GM15510 (cell line): ENCODE results near the gene FGF12.

Experiments
- POLR2A ChIP-seq: IDR thresholded peaks from 3 replicates; pipeline ENCODE4 v1.6.1; 2011; ENCODE audit warnings: borderline replicate concordance; ENCODE audit not compliant: insufficient read length; ENCODE audit errors: extremely low read depth

The FGF12 gene

DNA sequence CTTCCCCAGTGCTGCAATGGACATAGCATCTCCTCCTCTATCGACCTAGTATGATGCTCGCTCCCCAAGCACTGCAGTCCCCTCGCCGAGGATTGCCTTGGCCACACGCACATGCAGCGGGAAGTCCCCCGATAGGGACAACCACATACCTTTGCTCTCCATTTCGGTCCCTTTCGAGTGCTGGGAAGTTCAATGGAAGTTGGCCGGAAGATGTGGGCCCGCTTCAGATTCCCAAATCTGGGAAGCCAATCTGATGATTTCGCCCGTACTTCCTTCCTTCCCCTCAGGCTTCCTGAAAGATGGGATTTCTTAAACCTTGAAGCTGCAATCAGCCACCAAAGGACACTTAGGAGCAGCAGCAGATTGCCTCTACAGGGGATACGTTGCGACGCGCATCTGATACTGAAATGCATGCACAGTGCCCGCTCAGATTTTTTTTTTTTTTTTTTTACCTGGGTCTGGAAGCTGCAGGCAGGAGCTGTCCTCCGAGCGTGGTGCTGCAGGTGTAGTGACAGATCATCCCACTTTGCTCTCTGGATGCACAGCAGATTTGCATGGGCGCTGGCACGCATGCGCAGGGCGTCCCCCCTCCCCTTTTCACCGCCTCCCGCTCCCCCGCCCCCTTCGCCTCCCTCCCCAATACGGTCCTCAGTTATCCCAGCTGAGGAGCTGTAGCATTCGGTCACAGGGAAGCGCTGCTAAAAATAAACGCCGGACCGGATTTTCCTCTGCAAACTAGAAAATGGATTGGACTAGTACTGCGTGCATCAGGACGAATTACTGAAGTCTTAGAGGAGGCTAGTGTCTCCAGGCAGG, at the start of gene FGF12:
FGF12 (minus strand) TSS at position 510 of the 816 bp plus-strand sequence.
- no peak for TF ChIP-seq POLR2A

DNA sequence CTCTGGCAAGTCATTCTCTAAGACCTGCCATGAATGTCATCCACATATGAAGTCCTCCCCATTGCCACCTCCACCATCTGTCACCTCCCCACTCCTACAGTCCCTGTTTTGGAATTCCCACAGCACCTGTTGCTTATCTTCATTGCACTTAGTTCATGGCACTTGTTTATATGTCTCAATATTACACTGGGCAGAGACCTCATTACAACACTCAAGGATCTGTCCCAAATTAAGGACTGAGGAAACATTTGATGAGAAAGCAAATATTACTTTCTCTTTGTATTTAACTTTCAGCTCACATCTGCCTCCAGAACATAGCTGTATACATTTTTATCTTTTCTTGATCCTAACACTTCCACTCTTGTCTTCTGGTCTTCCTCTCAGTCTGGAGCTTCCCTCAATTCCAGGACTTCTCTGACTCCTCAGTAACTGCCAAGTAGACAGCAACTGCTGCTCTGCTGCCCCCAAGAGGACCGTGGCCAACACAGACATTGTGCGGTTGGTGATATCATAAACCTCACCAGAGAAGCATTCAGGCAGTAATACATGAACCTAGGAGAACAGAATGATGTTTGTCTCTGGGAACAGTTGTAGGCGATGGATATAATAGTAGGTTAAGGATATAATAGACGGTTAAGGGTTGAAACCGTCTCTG, 45.0 kb upstream of the FGF12 start:
- no peak for TF ChIP-seq POLR2A

DNA sequence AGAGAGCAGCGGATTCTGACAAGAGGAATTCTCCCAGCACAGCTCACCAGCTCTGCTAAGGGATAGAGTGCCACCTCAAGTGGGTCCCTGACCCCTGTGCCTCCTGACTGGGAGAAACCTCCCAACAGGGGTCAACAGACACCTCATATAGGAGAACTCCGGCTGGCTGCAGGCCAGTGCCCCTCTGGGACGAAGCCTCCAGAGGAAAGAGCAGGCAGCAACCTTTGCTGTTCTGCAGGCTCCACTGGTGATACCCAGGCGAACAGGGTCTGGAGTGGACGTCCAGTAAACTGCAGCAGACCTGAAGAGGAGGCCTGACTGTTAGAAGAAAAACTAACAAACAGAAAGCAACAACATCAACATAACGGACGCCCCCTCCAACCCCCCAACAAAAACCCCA, 31.3 kb upstream of the FGF12 start:
- TF ChIP-seq POLR2A = no peak

DNA sequence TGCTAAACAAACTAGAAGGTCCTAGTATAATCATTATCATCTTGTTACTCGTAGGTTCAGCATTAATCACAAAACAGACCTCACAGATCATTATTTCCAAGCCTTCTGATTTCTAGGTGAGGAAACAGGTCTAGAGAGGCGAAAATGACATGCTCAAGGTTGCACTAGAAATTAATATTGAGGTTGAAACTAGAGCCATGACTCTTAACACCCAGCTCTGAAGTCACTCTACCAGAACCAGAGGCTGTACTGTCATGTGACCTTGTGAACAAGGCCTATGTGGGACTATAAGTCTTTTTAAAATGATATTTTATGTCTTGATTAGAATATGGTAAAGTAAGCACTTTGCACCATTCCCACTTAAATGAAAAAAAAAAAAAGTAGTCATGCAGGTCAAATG, 23.8 kb upstream of the FGF12 start:
- no peak for TF ChIP-seq POLR2A

DNA sequence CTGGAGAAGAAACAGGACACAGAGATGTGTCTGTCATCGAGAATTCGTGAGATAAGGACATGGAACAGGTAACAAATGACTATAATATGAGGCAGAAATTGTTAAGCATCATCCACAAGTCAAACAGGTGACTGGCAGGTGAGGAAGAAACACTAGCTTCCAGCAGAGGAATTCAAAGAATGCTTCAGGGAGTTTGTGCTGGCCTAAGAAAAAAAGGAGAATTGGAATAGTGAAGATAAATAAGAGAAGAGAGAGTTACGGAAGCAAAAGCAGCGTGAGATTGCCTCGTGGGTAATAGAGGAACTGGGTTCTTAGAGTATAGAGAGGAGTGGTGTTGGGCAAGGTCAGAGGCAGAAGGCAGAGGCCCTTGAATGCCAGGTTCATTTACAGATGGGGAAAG, 22.9 kb upstream of the FGF12 start:
- no peak for TF ChIP-seq POLR2A

DNA sequence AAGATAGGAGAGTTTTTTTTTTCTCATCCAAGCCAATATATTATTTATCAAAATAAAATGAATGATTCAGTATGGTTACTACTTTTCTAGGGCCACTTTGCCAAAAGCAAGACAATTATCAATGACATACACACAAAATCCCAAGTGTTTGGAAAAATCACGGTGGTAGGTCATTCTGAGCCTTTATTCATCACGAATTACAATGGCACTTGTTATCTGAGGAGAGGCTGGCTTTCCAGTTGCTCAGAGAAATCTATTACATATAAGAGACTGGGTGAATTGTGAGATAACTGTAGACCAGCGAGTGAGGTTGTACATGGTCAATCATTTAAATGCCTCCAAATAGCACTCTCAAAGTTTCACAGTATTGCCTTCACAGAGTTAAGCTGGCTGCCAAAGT, 20.4 kb upstream of the FGF12 start:
- TF ChIP-seq POLR2A = no peak

DNA sequence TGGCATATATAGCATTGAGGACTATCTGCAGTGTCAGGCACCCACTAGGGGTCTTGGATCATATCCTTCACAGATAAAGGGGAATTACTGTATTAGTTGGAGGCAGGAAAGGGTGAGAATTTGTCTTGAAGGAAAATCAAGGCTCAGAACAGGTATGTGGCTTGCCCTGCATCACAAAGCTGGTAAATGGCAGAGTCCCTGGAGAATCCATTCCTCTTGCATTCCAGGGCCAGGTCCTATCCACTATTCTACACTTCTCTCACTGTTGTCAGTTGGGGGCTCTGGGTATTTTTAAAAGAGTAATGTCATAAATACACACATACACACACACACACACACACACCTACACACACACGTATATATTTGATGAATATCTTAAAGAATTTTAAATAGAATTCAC, 19.8 kb upstream of the FGF12 start:
- no peak for TF ChIP-seq POLR2A

DNA sequence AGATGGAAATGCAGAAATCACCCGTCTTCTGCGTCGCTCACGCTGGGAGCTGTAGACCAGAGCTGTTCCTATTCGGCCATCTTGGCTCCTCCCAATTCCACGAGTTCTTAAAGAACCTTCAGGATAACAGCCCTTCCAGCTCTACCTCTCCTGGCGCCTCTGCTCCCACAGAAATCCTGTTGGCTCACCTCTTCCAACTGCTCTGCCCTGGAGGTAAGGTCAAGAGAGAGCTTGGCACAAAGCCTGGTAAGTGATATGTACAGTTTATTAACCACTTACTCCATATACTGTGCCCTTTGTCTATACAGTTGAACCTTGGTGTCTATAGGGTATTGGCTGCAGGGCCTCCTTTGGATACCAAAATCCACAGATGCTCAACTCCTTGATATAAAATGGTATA, 17.8 kb upstream of the FGF12 start:
- TF ChIP-seq POLR2A = no peak

DNA sequence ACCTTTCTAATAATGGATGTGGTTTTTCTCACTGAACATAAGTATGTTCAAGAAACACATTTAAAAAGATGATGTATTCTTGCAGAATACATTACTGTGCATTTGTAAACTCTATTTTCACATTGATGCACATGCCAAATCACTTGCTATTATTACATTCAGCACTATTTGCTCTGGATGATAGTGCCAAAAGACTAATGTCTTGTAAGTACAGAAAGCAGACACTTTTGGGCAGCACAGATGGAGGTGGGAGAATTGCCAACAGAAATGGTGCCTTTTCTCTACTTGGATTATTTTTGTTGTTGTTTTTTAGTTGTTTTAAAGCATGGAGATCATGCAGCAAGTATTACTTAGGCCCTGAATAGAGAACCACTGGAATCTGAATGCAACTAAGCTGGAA, 10.2 kb upstream of the FGF12 start:
- no peak for TF ChIP-seq POLR2A

DNA sequence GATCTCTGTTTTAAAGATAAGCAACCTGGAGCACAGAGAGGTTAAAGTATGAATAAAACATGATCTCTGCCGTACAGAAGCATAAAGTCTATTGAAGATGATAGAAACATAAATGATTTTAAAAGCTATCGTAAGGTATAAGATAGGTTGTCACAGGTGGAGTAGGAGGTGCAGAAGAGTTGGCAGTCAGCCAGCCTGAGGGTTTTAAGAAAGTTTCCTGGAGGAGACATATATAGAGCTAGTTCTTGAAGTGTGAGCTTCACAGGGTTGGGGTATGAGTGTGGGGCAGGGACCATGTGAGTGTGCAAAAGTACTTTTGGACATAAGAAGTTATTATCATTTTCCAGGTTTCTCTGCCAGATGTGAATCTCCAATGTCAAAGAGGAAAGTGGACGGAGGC, 3.9 kb upstream of the FGF12 start:
- TF ChIP-seq POLR2A = no peak

DNA sequence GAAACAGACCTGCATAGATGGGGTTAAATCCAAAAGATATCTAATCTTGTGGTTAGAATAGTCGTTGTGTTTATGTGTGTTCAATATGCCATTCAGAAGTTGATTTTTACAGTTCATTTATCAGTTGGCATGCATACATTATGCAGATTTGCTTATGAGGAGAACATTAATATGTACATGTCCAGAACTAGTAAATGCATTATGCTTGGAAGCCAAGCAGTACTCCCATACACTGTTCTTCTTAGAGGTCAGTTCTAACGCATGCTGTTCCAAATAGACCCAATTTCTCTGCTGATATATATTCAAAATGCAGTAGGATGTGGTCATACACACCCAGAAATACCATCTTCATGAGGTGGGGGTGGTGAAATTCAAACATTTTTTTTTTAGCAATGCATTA, 956 bp downstream of the FGF12 start:
- no peak for TF ChIP-seq POLR2A

DNA sequence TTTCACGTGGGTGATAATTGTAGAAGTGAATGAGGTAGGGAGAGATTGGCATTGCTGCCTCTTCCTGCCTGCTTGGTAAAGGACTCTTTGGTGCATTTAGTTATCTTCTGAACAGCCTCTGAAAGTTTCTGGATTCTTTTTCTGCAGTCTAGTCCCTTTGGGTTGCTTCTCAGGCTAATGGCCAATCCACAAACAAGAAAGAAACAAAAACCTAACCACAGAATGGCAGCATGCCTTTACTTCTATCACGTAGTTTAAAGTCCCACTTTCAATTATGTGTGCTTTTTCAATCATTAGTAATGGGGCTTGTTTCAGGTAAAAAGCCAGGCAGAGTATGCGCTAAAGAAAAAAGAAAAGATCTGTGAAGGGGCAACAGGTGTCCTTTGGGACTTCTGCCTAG, 7.4 kb downstream of the FGF12 start:
- no peak for TF ChIP-seq POLR2A

DNA sequence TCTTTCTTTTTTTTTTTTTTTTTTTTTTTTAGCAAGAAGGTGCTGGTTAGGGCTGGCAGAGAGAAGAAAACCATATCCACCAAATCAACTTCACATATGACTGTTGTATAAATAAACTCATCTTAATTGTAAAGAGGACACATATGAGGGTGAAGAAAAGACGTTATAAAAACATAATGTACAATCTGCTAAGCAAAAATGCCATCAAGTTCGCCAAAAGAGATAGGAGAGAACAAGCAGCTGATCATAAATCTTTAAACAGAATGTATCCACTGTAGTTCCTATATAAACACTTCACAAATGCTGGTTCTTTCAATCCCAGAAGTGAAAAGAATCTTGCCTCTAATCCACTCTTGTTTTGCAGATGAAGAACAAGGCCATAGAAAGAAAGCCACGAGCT, 9.2 kb downstream of the FGF12 start:
- no peak for TF ChIP-seq POLR2A

DNA sequence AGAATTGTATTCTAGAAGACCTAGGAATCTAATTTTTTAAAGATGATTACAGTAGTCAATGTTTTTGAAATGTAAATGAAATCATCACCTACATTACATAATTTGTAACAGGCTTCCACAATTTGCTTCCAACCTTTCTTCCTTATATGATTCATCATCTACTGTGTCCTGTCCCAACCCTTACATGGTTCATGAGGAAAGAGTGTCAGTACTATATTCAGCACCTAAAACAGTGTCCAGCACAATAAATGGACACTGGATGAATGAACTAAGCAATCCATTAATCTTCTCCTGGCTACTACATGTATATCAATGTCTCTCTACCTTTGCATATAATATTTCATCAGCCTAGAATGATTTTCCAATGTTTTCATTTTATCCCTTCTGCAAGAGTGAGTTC, 12.2 kb downstream of the FGF12 start:
- TF ChIP-seq POLR2A = no peak

DNA sequence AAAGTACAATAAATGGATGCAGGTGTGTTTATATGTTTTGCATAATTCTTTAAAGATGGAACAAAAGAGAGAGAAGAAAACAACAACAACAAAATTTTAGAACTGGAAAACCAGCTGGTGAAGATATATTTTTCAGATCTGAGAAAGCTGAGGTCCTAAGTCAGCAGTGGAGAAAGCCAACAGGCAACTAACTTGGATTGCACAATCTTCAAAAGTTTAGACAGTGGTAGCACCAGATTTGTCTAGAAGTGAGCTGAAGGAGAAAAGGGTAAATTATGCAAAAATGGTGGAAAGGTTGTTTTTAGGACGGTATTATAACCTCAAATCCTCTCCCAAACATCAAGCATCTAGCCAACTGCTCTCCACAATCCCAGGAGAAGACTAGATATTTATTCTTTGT, 17.0 kb downstream of the FGF12 start:
- no peak for TF ChIP-seq POLR2A

DNA sequence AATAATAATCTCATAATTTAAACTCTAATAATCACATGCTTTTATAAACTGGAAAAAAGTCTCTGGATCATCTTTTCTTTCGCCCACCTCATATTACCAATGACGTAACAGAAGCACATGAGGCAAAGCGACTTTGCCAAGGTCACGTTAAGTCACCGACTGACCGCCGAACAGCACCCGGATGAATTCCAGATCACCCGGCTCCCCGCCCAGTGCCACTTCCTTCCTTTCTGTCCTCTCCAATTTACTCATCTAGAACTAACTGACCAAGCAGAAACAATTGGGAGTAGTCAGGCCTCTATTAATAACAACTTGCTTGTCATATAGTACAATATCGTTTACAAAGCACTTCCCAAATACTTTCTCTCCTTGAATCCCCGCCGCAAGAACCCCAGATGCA, 21.1 kb downstream of the FGF12 start:
- TF ChIP-seq POLR2A = no peak
